T47D (cell line): ENCODE measurements around the gene LYPD6B.

Source experiments
- DNase-seq, 2 experiments: peaks; one replicate each; pipeline versions ENCODE4 v3.0.0 to v3.0.0-alpha.2; 2011 to 2012; ENCODE audit warnings: low read depth in 1 of 2, low spot score in 1 of 2
- JUND ChIP-seq: IDR thresholded peaks from 2 replicates; pipeline ENCODE4 v1.6.1; 2012; ENCODE audit warnings: low read depth
- in situ Hi-C: cut with HindIII; loops from 2 replicates; pipeline ENCODE4 v1.10.0; 2016; ENCODE audit warnings: low sequenced_read_pairs, low pct_unique_long_range_greater_than_20kb

LYPD6B gene

GRCh38 chr2:149098701-149099100, 60.2 kb downstream of the LYPD6B start:
- TF ChIP-seq JUND: no peak
- in situ Hi-C loops: no loop called here
- peak in 1 of 2 experiments; percentile 69 for DNase-seq

GRCh38 chr2:149099298-149099697, 60.8 kb downstream of the LYPD6B start:
- in situ Hi-C loops: no loop called here
- TF ChIP-seq JUND: no peak
- DNase-seq: no peak

- no peak for TF ChIP-seq JUND
- no peak for DNase-seq
- in situ Hi-C loops: no loop called here
Measured at GRCh38 chr2:149100739-149101699, 62.5 kb downstream of the LYPD6B start.

- no peak for TF ChIP-seq JUND
- no peak for DNase-seq
- in situ Hi-C loops: no loop called here
Measured at GRCh38 chr2:149101818-149102217, 63.3 kb downstream of the LYPD6B start.

- in situ Hi-C loops: no loop called here
- TF ChIP-seq JUND: no peak
- DNase-seq: no peak
Measured at GRCh38 chr2:149103081-149103620, 64.7 kb downstream of the LYPD6B start.

GRCh38 chr2:149104221-149104620, 65.7 kb downstream of the LYPD6B start:
- in situ Hi-C loops: no loop called here
- no peak for DNase-seq
- TF ChIP-seq JUND: no peak

- in situ Hi-C loops: no loop called here
Measured at GRCh38 chr2:149112068-149112467, 73.6 kb downstream of the LYPD6B start.

GRCh38 chr2:149112713-149113112, 74.2 kb downstream of the LYPD6B start:
- no peak for DNase-seq
- in situ Hi-C loops: no loop called here
- TF ChIP-seq JUND: no peak

More at GRCh38 chr2:149112068-149112467, 73.6 kb downstream of the LYPD6B start:
- TF ChIP-seq JUND: no peak
- DNase-seq: no peak

GRCh38 chr2:149115781-149116180, 77.3 kb downstream of the LYPD6B start:
- no peak for TF ChIP-seq JUND
- no peak for DNase-seq
- in situ Hi-C loops: no loop called here

- no peak for DNase-seq
- in situ Hi-C loops: no loop called here
- TF ChIP-seq JUND: no peak
Measured at GRCh38 chr2:149119368-149119767, 80.9 kb downstream of the LYPD6B start.

GRCh38 chr2:149122516-149122915, 84.0 kb downstream of the LYPD6B start:
- DNase-seq: no peak
- TF ChIP-seq JUND: no peak
- in situ Hi-C loops: no loop called here

GRCh38 chr2:149125031-149125725, 86.7 kb downstream of the LYPD6B start:
- in situ Hi-C loops: no loop called here
- no peak for TF ChIP-seq JUND

GRCh38 chr2:149129433-149129832, 90.9 kb downstream of the LYPD6B start:
- in situ Hi-C loops: no loop called here
- no peak for TF ChIP-seq JUND
- no peak for DNase-seq

More at GRCh38 chr2:149125031-149125725, 86.7 kb downstream of the LYPD6B start:
- DNase-seq: peak in 1 of 2 experiments; percentile 25
